KBM-7 (cell line): Measurements from ENCODE around the gene IL27RA.
A peak's percentile ranks its signal among the peaks of the same experiment; 100 is the strongest.
"Not testable (repeated sequence)": the region's sequence is repeated elsewhere in the genome, so short reads cannot be mapped to it uniquely, and the experiment has no call there.

Source experiments
- DNase-seq: peaks from one replicate; pipeline ENCODE4 v3.0.0-alpha.2; 2015
- in situ Hi-C: fragments of 300-500 bp; cut with MboI; formaldehyde crosslinking; loops from 2 replicates; pipeline ENCODE4 v1.14.3; 2020; ENCODE audit warnings: low sequenced_read_pairs, low pct_unique_long_range_greater_than_20kb, mixed read lengths

The IL27RA gene

DNA sequence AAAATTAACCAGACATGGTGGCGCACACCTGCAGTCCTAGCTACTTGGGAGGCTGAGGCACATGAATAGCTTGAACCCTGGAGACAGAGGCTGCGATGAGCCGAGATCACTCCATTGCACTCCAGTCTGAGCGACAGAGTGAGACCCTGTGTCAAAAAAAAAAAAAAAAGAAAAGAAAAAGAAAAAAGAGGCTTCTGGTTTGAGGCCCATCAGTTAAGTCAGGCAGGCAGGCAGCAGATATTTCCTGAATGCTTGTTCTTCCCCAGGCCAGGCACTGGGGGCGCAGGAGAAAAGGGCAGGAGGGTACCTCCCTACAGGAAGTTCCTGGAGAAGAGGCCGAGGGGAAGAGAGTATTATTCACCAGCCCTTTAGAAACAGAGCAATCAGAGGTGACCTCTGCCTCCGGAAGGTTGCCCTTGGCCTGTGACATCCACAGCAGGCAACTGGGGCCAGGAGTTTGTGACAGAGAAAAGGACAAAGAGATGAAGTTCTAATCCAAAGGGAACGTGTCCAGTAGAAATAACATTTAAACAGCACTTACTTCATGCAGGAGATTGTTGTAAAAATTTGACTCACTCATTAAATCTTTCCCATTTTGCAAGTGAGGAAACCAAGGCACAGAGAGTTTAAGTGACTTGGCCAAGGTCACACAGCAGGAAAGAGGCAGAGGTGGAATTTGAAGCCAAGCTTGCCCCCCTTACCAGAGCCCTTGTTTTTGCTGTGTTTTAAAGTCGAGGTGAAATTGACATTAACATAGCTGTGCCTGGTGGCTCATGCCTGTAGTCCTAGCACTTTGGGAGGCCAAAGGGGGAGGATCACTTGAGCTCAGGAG lies 7.9 kb upstream of the IL27RA start:
- in situ Hi-C loops, result no loop called here
- peak; percentile 81 for DNase-seq

DNA sequence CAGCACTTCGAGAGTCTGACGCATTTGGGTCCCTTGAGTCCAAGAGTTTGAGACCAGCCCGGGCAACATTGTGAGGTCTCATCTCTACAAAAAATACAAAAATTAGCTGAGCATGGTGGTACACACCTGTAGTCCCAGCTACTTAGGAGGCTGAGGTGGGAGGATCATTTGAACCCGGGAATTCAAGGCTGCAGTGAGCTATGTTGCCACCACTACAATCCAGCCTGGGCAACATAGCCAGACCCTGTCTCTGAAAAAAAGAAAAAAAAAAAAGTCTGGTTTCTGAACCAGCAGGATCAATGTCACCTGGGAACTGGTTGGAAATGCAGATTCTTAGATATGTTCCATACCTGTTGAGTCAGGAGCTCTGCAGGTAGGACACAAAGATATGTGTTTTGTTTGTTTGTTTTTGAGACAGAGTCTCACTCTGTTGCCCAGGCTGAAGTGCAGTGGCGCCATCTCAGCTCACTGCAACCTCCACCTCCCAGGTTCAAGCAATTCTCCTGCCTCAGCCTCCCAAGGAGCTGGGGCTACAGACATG lies 4.8 kb upstream of the IL27RA start:
- in situ Hi-C loops, result not testable (repeated sequence)

DNA sequence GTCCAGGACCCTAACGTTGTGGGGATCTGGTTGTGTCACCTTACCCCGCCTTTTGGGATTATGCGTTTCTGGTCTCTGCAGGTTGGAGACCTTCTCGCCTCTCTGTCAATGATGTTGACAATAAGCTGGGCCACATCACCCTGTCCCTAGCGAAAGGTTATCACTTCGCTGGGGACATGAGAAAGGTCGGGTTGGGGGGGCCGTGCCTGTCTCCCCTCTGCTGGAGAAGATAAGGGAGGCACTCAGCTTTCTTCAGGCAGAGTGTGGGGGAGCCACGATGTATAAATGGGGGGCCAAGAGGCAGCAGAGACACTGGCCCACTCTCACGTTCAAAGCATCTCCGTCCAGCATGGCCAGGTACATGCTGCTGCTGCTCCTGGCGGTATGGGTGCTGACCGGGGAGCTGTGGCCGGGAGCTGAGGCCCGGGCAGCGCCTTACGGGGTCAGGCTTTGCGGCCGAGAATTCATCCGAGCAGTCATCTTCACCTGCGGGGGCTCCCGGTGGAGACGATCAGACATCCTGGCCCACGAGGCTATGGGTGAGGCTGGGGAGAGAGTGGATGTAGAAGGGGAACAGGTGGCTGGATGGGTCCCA lies 3.6 kb upstream of the IL27RA start, which contains the start of gene RLN3:
RLN3 (plus strand) TSS at position 293 of the 595 bp plus-strand sequence; CDS start at position 350, 57 bp downstream.
- in situ Hi-C loops, result no loop called here
- no peak for DNase-seq

More for the DNA sequence above, 4.8 kb upstream of the IL27RA start:
- not testable (repeated sequence) for DNase-seq

DNA sequence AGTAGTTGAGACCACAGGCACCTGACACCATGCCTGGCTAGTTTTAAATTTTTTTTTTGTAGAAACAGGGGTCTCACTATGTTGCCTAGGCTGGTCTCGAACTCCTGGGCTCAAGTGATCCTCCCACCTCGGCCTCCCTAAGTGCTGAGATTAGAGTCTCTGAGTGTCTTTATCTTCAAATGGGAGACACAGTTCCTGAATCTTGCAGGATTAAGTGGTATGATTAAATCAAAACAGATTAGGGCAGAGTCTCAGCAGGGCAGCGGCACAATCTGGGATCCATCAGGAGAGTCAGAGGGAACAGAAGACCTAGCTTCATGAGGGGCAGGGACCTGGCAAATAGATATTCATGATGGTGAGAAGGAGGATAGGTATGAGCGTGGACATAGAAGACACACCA lies 2.7 kb upstream of the IL27RA start:
- DNase-seq, result no peak
- in situ Hi-C loops, result no loop called here

DNA sequence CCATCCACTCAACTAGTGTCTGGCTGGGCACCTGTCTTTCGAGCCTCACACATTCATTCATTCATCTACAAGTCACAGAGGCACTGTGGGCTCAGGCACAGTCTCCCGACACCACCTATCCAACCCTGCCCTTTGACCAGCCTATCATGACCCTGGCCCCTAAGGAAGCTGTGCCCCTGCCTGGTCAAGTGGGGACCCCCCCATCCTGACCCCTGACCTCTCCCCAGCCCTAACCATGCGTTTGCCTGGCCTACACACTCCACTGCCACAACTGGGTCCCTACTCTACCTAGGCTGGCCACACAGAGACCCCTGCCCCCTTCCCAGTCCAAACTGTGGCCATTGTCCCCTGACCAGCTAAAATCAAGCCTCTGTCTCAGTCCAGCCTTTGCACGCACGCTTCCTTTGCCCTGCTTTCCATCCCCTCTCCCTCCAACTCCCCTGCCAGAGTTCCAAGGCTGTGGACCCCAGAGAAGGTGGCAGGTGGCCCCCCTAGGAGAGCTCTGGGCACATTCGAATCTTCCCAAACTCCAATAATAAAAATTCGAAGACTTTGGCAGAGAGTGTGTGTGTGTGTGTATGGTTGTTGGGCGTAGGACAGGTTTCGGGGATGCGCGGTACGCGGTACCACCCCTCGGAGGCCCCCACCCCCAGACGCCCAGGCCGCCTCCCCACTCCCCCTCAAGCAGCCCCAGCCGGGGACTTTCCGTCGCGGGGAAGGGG lies 404 bp upstream of the IL27RA start:
- in situ Hi-C loops, result no loop called here
- no peak for DNase-seq

DNA sequence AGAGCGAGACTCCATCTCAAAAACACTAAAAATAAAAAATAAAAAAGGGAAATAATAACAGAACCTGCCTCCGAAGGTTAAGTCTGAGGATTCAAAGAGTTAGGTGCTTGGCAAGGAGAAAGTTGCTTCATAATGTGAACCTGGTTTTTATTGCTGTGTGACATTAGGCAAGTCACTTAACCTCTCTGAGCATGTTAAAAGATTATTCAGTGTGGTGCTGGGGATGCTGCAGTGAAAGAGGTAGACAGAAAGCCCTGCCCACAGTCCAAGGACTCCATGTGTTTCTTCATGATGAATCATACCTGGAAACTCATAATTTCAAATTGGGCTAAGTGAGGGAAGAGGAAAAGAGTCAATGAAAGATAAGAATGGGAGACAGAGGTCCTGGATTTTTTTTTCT lies 2.4 kb downstream of the IL27RA start:
- no peak for DNase-seq
- in situ Hi-C loops, result no loop called here

DNA sequence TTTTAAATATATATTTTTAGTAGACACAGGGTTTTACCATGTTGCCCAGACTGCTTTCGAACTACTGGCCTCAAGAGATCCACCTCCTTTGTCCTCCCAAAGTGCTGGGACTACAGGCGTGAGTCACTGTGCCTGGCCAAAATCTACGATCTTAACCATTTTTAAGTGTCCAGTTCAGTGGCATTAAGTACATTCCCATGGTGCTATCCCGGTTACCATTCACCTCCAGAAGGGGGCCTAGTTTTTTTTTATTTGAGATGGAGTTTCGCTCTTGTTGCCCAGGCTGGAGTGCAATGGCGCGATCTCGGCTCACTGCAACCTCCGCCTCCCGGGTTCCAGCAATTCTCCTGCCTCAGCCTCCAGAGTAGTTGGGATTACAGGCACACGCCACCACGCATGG lies 3.6 kb downstream of the IL27RA start:
- in situ Hi-C loops, DNase-seq: not testable (repeated sequence)

DNA sequence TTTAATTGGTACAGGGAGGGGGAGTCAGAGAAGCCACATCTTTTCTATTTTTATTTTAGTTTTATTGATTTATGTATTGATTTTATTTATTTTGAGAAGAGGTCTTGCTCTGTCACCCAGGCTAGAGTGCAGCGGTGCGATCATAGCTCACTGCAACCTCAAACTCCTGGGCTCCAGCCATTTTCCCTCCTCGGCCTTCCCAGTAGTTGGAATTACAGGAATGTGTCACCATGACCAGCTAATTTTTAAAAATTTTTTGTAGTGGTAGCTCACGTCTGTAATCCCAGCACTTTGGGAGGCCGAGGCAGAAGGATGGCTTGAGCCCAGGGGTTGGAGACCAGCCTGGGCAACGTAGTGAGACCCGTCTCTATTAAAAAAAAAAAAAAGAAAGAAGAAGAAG lies 4.1 kb downstream of the IL27RA start:
- in situ Hi-C loops, result no loop called here
- no peak for DNase-seq

DNA sequence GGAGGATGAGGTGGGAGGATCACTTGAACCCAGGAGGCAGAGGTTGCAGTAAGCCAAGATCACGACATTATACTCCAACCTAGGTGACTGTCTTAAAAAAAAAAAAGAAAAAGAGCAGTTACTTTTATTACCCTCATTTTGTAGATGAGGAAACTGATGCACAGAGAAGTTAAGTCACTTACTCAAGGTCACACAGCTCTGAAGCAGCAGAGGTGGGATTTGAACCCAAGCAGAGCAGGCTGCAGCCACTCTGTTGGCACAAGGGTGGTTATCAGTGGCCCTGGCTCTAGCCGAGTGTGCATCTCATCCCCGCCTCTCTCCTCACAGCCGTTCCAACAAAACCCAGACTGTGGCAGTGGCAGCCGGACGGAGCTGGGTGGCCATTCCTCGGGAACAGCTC lies 7.6 kb downstream of the IL27RA start:
- in situ Hi-C loops, result no loop called here
- DNase-seq, result no peak

DNA sequence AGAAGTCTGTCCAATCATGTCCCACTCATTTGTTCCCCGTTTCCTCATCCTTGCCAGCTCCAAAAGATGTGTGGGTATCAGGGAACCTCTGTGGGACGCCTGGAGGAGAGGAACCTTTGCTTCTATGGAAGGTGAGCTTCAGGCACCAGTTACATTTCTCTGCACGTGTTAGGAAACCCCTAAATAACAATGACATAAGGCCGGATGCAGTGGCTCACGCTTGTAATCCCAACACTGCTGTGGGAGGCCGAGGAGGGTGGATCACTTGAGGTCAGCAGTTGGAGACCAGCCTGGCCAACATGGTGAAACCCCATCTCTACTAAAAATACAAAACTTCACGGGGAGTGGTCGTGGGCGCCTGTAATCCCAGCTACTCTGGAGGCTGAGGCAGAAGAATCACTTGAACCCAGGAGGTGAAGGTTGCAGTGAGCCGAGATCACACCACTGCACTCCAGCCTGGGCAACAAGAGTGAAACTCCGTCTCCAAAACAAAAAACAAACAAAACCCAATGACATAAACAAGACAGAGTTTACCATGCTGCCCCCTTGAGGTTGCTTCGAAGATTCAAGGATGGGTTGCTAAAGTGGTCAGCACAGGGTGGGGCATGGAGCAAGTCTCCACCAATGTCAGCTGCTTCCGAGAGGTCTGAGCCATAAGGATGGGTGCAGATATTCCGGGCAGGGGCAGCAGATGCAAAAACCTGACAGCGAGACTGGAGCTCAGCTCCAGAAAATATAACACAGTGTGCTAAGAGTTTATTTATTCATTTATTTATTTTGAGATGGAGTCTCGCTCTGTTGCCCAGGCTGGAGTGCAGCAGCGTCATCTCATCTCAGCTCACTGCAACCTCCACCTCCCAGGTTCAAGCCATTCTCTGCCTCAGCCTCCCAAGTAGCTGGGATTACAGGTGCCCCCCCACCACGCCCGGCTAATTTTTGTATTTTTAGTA lies 11.4 kb downstream of the IL27RA start:
- peak; percentile 58 for DNase-seq
- in situ Hi-C loops, result not testable (repeated sequence)

DNA sequence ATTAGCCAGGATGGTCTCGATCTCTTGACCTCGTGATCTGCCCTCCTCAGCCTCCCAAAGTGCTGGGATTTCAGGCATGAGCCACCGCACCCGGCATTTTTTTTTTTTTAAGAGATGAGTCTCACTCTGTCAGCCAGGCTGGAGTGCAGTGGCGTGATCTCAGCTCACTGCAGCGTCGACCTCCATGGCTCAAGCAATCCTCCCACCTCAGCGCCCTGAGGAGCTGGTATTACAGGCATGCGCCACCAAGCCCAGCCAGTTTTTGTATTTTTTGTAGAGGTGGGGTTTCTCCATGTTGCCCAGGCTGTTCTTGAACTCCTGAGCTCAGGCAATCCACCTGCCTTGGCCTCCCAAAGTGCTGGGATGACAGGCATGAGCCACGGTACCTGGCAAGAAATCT lies 16.3 kb downstream of the IL27RA start:
- in situ Hi-C loops, DNase-seq: not testable (repeated sequence)

DNA sequence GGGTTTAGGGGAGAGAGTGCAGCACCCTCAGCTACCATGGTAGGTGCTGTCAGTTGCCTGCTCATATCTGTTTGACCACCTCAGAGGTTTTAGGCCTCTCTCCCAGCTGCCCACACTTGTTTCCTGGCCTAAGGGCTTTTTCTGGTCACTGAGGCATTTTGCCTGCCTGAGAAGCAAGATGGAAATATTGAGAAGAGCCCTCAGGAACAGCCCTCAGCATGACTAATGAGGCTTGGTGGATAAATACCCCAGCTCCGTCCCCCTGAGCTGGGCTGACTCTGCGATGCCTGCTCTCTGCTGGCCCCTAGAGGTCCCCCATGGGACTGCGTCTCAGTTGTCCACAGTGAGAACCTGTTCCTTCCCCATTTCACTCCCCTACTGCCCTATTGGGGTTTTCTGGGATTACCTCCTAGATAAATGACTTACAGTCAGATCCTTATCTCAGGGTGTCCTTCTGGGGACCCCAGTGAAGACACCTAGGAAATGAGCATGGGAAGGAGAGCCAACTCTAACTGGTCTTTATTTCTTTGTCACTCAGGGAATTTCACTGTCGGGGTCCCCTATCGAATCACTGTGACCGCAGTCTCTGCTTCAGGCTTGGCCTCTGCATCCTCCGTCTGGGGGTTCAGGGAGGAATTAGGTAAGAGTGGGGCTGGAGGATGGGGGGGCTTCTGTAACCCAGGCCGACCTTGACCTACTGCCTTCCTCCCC lies 17.0 kb downstream of the IL27RA start:
- in situ Hi-C loops, result no loop called here
- DNase-seq, result peak; percentile 83

DNA sequence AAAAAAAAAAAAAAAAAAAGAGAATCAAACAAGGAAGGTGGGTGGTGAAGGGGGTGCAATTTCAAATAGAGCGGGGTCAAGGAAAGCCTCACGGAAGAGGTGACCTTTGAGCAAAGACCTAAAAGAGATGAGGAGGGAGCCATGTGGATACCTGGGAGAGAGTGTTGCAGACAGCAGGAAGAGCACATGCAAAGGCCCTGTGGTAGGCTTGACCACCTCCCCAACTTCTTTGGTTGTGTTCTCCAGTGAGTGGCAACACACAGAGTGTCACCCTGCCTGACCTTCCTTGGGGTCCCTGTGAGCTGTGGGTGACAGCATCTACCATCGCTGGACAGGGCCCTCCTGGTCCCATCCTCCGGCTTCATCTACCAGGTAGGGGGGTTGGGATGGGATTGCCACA lies 18.9 kb downstream of the IL27RA start:
- in situ Hi-C loops, result loop anchor here (25.0 kb wide), 1 partner anchor 163 kb away; the partner anchor contains the start of gene NANOS3

DNA sequence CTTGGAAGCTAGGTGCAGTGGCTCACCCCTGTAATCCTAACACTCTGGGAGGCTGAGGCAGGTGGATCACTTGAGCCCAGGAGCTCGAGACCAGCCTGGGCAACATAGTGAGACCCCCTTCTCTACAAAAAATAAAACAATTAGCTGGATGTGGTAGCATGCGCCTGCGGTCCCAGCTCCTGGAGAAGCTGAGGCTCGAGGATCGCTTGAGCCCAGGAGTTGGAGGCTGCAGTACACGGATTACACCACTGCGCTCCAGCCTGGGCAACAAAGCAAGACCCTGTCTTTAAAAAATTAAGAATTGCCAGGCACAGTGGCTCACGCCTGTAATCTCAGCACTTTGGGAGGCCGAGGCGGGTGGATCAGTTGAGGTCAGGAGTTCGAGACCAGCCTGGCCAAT lies 19.4 kb downstream of the IL27RA start:
- DNase-seq, result not testable (repeated sequence)
- in situ Hi-C loops, result loop anchor here (25.0 kb wide), 1 partner anchor 164 kb away; the partner anchor contains the start of gene NANOS3

More for the DNA sequence above, 18.9 kb downstream of the IL27RA start:
- no peak for DNase-seq

DNA sequence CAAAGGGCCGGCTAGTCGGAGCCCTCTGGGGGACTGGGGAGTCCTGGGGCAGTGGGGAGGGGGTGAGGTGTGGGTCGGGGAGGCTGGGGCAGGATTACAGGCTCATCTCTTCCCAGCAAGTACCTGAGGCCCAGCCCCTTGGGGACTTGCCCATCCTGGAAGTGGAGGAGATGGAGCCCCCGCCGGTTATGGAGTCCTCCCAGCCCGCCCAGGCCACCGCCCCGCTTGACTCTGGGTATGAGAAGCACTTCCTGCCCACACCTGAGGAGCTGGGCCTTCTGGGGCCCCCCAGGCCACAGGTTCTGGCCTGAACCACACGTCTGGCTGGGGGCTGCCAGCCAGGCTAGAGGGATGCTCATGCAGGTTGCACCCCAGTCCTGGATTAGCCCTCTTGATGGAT lies 20.4 kb downstream of the IL27RA start:
- in situ Hi-C loops, result loop anchor here (25.0 kb wide), 1 partner anchor 165 kb away; the partner anchor contains the start of gene NANOS3
- no peak for DNase-seq

DNA sequence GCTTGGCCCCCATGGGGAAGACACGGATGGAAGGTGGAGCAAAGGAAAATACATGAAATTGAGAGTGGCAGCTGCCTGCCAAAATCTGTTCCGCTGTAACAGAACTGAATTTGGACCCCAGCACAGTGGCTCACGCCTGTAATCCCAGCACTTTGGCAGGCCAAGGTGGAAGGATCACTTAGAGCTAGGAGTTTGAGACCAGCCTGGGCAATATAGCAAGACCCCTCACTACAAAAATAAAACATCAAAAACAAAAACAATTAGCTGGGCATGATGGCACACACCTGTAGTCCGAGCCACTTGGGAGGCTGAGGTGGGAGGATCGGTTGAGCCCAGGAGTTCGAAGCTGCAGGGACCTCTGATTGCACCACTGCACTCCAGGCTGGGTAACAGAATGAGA lies 20.9 kb downstream of the IL27RA start:
- no peak for DNase-seq
- in situ Hi-C loops, result loop anchor here (25.0 kb wide), 1 partner anchor 165 kb away; the partner anchor contains the start of gene NANOS3

DNA sequence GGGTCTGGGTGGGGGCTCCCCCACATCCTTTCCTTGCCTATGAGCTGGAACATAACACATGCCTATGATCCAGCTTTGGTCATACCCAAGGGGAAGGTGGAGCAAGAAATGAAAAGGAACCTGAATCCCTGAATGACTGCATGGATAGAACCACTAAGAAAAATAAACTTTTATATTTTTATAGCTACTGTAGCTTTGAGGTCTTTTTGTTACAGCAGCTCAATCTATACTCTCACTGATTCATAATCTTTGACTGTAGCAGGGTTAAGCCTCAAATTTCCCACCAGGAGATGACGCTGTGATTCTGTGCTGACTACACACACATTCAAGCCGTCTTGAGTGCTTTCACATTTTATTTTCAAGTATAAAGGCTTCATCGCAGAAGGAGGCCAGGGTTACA lies 21.5 kb downstream of the IL27RA start:
- in situ Hi-C loops, result loop anchor here (25.0 kb wide), 1 partner anchor 166 kb away; the partner anchor contains the start of gene NANOS3
- no peak for DNase-seq

DNA sequence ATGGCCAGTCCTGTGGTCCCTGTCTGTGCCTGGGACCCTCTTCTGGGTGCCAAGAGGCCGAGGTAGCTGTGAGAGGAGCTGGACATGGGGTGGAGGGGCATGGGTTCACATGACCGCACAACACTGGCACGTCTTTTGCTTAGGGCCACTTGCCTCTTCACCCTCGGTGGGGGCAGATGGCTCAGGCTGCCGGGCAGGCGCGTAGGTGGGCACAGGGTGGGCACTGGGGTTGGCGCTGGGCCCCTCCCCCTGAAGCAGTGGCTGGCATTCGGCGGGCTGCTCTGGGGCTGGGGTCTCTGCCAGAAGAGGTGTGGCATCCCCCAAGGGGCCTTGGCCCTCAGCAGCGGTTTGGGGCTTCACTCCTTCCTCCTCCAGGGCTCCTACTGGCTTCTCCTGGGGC lies 21.9 kb downstream of the IL27RA start:
- no peak for DNase-seq
- in situ Hi-C loops, result loop anchor here (25.0 kb wide), 1 partner anchor 166 kb away; the partner anchor contains the start of gene NANOS3
